HG03432 (cell line): ENCODE results near the gene ADORA2B.
"Not testable (repeated sequence)": the region's sequence is repeated elsewhere in the genome, so short reads cannot be mapped to it uniquely, and the experiment has no call there.

Experiments
- ATAC-seq: cut with Tn5 transposase; IDR thresholded peaks from one replicate; pipeline ENCODE4 v1.9.1; 2021; ENCODE audit warnings: mild to moderate bottlenecking, moderate library complexity; ENCODE audit not compliant: unreplicated experiment

Gene ADORA2B

DNA sequence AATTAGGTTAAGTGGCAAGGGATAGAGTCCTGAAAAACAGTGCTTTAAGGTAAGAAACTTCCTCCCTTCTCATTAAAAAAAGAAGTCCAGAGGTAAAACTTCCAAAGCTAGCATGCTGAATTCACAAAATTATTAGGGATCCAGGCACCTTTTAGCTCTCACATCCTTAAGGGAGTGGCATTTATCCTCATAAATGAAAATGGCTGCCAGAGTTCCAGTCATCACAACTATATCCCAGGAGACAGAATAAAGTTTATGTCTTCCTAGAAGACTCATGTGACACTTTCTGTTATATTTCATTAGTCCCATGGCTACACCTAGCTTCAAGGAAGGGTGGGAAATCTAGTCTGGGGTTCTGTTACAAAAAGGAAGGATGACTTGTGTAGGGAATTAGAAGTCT lies 23.3 kb upstream of the ADORA2B start:
- no peak for ATAC-seq

DNA sequence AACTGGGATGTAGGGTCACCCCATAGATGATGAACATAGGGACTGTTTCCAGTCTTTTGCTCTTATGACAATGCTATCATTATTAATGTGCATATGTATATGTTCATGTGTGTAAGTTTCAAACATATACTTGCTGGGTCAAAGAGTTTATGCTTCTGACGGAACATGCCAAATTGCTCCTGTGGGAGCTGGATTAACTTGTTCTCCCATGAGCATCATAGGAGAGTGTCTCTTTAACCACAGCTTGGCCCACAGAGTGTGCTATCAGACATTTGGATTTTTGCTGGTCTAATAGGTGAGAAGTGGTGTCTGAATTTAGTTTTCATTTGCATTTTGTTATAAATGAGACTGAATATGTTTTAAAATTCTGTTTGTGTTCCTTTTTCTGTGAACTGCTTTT lies 22.3 kb upstream of the ADORA2B start:
- no peak for ATAC-seq

DNA sequence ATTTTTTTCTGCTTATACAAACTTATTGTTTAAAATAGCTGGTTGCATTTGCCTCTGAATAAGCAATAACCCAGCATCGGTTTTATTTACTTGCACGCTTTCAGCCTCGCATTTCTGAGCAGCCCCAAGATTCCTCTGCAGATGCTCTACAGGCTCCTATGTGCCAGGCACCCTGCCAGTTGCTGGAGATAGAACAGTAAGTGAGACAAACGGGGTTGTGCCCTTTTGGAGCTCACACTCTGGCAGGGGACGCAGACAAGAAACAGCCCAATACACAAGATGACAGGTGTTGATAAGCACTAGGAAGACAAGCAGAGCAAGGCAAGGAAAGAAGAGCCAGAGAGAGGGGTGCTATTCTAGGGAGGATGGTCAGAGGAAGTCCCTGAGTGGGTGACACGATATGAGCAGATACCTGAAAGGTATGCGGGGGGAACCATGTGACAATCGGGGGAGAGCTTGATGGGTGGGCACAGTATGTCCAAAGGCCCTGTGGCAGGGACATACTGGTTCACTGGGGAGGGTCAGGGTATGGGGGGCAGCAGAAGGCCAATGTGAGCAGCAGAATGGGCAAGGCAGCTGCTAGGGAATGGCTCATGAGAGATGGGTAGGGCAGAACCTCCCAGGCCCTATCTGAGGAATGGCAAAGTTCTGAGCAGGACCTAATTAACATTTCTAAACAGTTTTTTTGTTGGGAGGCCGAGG lies 18.7 kb upstream of the ADORA2B start:
- no peak for ATAC-seq

DNA sequence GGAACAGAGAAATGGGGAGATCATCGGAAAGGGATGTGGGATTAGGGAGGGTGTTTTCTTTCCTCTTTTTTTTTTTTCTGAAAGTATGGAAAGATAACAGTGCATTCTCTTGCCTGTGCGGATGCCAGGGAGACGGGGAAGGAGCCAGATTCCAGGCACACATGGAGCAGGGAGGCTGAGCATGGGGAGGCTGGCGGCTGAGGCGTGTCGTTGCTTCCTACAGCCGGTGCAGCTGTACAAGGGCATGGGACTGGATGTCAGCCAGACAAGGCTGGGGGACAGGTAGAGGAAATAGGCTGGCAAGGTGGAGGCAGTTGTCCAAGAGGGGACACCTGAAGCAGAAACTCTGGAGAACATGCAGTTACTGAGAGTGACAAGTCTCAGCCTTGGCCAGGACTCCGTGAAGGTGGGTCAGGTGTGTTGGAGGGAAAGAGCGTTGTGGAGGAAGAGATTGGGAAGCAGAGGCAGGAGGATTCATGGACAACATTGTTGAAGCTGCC lies 16.6 kb upstream of the ADORA2B start:
- no peak for ATAC-seq

DNA sequence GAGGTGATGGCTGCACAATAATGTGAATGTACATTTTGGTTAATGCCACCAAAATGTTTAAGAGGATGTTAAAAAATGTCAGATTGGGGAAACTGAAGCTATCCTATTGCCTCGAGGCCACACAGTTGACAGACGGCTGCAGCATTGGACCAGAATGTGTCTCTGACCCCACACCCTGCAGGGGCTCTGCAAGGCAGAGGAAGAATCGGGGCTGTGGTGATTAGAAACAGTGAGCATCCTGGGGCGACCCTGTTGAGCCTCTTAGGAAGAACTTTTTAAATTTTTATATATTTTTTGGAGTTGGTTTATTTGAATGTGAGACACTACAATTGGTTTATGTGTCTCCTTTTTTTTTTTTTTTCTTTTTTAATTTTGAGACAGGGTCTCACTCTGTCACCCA lies 15.0 kb upstream of the ADORA2B start:
- no peak for ATAC-seq

DNA sequence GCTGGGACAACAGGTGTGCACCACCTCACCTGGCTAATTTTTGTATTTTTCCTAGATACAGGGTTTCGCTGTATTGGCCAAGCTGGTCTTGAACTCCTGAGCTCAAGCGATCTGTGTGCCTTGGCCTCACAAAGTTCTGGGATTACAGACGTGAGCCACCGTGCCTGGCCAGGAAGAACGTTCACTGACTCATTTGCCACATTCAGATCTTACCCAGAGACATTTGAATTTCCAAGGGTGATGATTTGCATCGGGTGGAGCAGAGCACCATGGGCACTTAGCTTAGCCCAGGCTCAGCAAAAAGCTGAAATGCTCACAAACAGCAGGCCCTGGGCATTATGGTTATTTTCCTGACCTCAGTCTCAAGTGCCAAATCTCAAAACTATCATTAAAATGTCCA lies 14.5 kb upstream of the ADORA2B start:
- no peak for ATAC-seq

DNA sequence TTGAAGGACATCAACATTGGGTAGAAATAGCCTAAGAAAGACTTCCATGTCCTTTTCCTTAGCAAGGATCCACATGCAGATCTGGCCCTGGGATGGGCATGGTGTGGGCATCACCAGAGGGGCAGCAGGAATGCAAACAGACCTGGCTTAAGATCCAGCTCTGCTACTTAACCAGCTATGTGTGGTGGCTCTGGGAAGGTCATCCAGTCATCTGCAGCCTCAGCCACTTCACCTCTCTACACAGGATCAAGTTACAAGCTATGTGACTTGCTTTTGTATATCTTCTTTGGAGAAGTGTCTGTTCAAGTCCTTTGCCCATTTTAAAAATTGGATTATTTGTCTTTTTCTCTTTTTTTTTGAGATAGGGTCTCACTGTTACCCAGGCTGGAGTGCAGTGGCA lies 13.5 kb upstream of the ADORA2B start:
- ATAC-seq, result no peak

DNA sequence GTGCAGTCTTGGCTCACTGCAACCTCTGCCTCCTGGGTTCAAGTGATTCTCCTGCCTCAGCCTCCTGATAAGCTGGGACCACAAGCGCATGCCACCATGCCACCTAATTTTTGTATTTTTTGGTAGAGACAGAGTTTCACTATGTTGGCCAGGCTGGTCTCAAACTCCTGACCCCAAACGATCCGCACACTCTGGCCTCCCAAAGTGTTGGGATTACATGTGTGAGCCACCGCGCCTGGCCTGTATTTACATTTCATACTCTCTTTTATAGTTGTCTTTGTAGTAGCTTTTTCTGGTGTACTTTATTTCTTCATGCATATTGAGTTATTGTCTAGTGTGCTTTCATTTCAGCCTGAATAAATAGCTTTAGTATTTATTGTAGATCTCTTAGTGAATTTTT lies 10.1 kb upstream of the ADORA2B start:
- no peak for ATAC-seq

DNA sequence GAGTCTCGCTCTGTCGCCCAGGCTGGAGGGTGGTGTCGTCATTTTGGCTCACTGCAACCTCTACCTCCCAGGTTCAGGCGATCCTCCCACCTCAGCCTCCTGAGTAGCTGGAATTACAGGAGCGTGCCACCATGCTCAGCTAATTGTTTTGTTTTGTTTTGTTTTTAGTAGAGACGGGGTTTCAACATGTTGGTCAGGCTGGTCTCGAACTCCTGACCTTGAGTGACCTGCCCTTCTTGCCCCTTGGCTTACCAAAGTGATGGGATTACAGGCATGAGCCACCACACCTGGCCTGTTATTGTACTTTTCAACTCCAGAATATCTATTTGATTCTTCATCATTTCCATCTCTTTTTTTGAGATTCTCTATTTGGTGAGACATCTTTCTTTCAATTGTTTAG lies 9.0 kb upstream of the ADORA2B start:
- no peak for ATAC-seq

DNA sequence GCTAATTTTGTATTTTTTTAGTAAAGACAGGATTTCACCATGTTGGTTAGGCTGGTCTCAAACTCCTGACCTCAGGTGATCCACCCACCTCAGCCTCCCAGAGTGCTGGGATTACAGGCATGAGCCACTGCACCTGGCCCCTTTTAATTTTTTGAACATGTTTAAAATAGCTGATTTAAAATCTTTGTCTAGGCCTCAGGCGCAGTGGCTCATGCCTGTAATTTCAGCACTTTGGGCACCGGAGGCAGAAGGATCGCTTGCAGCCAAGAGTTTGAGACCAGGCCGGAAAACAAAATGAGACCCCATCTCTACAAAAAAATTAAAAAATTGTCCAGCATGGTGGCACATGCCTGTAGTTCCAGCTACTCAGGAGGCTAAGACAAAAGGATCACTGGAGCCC lies 8.4 kb upstream of the ADORA2B start:
- not testable (repeated sequence) for ATAC-seq

DNA sequence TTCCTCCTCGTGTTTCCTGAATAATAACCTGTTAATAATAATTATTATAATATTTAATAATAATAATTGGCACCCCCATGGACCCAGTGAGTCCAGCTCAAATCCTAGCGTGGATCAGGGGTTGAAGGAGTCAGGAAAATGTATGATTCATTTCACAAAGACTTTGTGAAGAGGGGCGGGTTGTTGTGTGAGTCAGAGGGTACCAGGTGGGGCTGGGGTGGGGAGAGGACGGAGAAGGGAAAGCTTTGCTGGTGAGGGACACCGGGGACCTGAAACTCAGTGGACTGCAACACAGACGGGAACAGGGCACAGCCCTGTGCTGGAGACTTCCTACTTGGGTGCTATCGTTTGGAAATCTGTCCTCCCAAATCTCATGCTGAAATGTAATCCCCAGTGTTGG lies 3.1 kb upstream of the ADORA2B start:
- no peak for ATAC-seq

DNA sequence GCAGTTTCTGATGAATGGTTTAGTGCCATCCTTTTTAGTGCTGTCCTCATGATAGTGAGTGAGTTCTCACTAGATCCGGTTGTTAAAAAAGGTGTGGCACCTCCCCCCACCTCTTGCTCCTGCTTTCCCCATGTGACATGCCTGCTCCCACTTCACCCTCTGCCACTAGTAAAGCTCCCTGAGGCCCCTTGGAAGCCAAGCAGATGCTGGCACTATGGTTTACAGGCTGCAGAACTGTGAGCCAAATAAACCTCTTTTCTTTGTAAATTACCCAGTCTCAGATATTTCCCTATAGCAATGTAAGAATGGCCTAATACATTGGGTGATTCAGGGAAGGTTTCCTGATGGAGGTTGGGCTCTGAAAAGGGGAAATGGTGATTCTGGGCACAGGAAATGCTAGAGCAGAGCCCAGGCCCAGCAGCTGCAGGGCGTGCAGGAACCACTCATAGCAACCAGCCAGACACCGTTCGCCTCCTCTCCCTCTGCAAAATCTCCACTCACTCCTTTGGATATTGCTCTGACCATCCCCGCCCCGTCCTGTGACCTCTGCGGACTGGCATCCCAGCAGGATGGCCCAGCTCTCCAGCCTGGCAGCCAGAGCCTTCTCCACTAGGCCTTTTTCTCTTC lies 2.6 kb upstream of the ADORA2B start:
- ATAC-seq, result no peak

DNA sequence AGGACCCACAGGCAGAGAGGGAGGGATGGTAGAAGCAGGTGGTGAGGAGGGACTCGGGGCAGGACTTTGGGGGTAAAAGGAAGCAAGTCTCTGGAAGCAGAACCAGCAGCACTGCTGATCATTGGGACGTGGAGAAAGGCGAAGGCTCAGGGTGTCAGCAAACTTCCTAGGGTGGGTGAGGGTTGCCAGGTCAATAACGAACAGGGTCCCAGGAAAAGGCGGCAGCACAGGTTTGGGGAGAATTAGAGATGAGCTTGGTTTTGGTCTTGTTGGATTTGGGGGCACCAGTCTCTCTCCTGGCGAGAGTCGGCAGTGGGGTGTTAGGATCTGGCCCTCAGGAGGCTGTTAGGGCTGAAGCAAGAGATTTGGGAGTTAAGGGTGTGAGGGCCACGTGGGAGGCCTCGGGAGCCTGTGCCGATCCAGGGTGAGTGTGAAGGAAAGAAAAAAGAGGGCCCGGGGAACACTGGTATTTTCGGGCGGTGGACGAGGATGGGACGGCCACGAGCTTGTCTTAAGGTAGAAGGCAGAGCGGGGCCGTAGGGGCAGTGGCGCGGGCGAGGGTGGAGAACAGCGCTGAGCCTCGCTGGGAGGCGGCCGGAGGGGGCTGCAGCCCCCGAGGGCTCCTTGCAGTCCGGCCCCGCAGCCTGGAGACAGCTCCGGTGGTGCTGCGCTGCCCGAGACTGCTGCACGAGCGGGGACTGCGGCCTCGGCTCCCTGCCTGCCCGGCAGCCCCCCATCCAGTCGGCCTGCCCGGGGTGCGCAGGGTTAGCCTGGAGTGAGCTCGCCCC lies 765 bp upstream of the ADORA2B start:
- no peak for ATAC-seq

DNA sequence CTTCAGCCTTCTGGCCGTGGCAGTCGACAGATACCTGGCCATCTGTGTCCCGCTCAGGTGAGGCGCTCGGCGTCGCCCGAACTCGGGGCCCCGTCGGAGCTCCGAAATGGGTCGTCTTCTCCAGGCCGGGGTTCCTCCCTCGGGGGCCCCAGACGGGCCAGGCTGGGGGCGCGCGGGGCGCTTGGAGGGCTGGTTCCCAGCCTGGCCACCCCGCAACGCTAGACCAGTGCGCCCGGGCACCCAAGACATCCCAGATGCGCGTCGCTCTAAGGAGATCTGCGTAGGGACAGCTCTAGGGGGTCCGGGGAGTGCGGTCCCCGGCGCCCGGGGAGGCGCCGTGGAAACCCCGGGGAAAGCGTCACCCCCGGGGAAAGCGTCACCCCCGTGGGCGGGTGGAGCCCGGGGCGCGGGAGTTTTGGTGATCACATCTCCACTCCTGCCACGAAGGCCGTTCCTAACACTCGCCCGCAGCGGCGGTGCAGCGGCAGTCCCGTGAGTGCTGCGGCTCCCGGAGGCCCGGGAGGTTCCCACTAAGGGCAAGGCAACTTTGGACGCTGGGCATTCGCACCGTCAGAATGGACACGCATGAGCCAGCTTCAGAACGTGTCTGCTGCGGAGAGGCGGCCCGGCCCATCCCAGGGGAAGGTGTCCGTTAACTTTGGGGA lies 729 bp downstream of the ADORA2B start:
- peak; percentile 2 for ATAC-seq

DNA sequence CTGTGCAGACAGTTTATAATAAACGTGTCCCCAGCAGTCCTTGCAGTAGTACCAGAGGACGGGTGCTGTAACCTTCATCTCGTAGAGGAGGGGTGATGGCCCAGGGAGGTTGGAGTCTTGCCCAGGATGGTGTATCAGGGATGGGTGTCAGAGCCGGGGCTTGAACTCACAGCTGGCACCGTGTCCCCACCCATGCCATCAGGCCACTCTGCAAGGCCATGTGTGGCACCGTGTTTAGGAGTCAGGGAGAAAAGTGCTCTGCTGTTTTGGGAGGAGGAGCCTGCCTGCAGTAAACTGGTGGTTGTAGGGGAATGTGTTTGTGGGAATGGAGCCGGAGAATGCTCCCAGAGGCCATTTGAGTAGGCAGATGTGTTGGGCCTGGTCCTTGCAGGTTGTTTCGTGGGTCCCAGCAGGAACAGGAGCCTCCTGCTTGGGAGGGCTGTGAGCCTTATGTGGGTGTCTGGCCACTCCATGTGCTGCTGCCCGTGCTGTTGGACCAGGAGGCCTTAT lies 1.7 kb downstream of the ADORA2B start:
- ATAC-seq, result no peak

DNA sequence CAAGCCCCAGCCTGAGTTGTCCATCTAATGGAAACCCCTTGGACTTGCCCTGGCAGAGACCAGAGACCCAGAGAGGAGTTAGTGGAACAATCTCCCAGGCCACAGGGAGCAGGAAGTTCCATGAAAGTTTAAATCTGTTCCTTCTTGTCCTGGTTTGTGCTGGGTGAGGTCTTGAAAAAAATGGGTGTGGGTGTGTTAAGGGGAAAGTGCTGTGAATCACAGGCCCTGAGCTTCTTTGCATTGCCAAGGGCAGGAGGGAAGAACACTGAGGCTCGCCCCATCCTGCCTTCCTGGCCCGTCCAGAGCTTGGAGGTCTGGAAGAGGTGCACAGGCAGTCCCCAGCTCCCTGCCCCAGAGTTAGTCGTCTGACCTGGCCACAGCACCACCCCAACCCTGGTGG lies 2.3 kb downstream of the ADORA2B start:
- no peak for ATAC-seq

DNA sequence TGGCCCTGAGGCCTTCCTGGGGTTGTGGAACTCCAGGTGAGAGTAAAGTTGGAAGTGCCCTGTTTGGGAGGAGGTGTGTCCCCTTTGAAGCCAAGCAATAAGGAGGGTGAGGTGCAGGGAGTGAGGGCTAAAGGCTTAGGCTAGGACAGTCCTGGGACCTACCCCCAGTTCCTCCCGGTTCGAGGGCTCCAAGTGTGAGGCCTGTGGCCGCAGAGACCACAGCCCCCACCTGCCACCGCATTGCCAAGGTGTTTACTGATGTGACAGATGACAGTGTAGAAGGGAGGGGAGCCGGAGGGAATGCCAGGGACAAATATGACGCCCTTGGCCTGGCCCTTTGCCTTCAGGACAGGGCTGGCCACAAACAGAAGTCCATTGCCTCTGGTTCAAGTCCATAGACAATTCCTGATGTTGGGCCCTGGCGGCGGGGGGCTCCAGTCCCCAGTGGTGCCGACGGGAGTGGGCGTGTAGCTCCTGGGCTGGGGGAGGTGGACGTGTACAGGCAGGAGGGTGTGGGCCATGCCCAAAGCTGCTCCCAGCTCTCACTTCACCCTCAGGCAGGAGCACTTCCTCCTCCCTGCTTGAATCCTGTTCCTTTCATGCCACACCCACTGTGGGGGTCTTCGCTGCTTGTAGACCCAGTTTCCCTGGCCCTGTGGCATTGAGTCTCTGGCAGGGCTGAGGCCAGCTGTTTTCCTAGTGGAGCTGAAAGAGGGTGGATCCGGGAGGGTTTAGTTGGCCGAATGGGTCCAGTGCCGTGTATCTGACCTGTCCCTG lies 3.2 kb downstream of the ADORA2B start:
- ATAC-seq, result no peak

DNA sequence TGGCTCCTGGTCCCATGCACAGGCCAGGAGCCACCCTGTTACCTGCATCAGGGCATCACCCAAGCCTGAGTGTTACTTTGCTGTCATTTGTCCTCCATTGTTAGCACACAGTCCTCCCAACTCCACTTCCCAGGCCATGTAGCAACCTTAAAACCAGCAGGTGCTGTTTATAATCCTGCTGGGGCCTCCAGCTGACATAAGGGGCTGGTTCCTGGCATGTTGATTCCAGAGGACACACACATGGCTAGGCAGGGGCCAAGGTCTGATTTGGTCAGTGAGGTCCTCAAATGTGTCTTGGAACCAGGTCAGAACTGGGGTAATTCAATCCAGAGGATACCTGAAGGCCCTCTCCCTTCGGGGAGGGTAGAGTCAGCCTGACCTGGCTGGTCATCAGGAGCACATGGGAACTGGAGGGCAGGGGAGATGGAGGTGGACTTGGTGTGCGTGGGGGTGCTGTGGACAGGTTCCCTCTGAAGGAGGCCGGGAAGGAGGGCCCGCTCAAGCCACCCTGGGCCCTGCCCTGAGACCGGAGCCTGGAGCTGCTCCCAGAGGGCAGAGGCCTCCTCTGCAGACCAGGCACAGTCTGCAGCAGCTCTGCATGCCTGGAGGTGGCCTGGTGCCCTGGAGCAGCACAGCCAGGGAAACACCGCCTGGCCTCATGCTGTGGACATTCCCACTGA lies 6.6 kb downstream of the ADORA2B start:
- ATAC-seq, result no peak

DNA sequence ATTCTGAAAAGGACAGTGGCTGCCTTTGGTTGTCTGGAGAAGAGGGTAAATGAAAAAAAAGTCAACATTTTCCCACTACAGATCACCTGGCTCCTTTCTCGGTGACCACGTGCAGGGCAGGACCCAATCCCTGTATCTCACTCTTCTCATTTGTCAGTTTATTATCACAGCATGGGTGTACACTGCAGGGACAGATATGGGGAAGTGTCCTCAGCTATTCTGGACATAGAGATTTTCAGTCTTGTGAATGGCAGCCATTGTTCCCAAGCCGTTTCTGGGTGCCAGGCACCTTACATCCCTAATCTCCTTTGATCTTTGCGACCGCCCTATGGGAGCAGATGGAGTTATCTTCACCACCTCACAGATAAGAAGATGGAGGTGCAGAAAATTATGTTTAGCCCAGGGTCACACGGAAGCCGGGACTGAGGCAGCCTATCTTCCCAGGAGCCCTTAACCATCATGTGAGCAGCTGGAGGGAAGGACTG lies 7.2 kb downstream of the ADORA2B start:
- no peak for ATAC-seq
